Measurements from ENCODE around the gene BMP10. TPM values are rescaled to one million over a fixed set of nuclear protein-coding genes. Genes with fewer than 3 reads are reported as not detected.

BMP10 gene
- not detected for total RNA-seq

GRCh38 chr2:68871159-68871764, at the start of gene BMP10:
BMP10 (minus strand) TSS chr2:68871397; CDS start chr2:68871358, 39 bp downstream.

Other genes with a start within 250 kb of the BMP10 start
- gene PROKR1, start 227.8 kb downstream of the BMP10 start, total RNA-seq: not detected
- gene ARHGAP25, start 136.6 kb downstream of the BMP10 start, total RNA-seq: 10 to 100 TPM; 79.6 to 83.1 TPM
- not detected for gene GKN2, start 81.5 kb upstream of the BMP10 start, total RNA-seq
- gene GKN1, start 103.2 kb upstream of the BMP10 start, total RNA-seq: not detected
- gene ANTXR1, start 141.8 kb upstream of the BMP10 start, total RNA-seq: under 1 TPM in 1 of 2 experiments, not detected in 1; 0.12 TPM

Measured in activated naive CD4-positive, alpha-beta T cell treated with anti-CD3 and anti-CD28 coated beads, Interleukin-2, amount 10 ng/mL, durations not matched to agents 5 hours and 36 hours (primary cell).